Epithelial cell of esophagus (primary cell): Measurements from ENCODE around the gene PAPOLB.

Source experiments
- DNase-seq: peaks from one replicate; pipeline ENCODE4 v3.0.0; 2010; ENCODE audit warnings: low read depth
- H3K4me3 ChIP-seq: 2 replicates; pipeline ENCODE4 v1.5.1; 2011; ENCODE audit warnings: mild to moderate bottlenecking, low read length, control low read depth
- CTCF ChIP-seq: IDR thresholded peaks from 2 replicates; pipeline ENCODE4 v1.5.1; 2011; ENCODE audit warnings: low read depth, mild to moderate bottlenecking, low read length, control low read depth, inconsistent platforms; ENCODE audit not compliant: insufficient read depth; ENCODE audit errors: missing control alignments

The PAPOLB gene

GRCh38 chr7:4868493-4868892, 6.7 kb upstream of the PAPOLB start:
- no peak for TF ChIP-seq CTCF
- no peak for DNase-seq
- no peak overlapping the region for H3K4me3 ChIP-seq

GRCh38 chr7:4866528-4867496, 5.0 kb upstream of the PAPOLB start:
- no peak overlapping the region for H3K4me3 ChIP-seq
- no peak for DNase-seq
- TF ChIP-seq CTCF: no peak

- no peak for TF ChIP-seq CTCF
- no peak for DNase-seq
- no peak overlapping the region for H3K4me3 ChIP-seq
Observed at GRCh38 chr7:4862156-4862555, 326 bp upstream of the PAPOLB start.

GRCh38 chr7:4861227-4861626, 603 bp downstream of the PAPOLB start:
- TF ChIP-seq CTCF: no peak
- H3K4me3 ChIP-seq: no peak overlapping the region
- DNase-seq: no peak

- no peak for DNase-seq
- no peak for TF ChIP-seq CTCF
- H3K4me3 ChIP-seq: no peak overlapping the region
Observed at GRCh38 chr7:4857189-4857588, 4.6 kb downstream of the PAPOLB start.

GRCh38 chr7:4856336-4857057, 5.3 kb downstream of the PAPOLB start:
- no peak for TF ChIP-seq CTCF
- DNase-seq: no peak
- H3K4me3 ChIP-seq: no peak overlapping the region
